Measurements from ENCODE around the gene ENOX1.

ENOX1 gene

GRCh38 chr13:43475140-43475539 lies 311.6 kb downstream of the ENOX1 start:
- no peak for DNase-seq

GRCh38 chr13:43473437-43473836 lies 313.3 kb downstream of the ENOX1 start:
- no peak for DNase-seq

GRCh38 chr13:43472980-43473379 lies 313.8 kb downstream of the ENOX1 start:
- DNase-seq: no peak

GRCh38 chr13:43472339-43472738 lies 314.4 kb downstream of the ENOX1 start:
- DNase-seq: no peak

- no peak for DNase-seq
Measured at GRCh38 chr13:43470610-43471009, 316.2 kb downstream of the ENOX1 start.

GRCh38 chr13:43469791-43470190 lies 317.0 kb downstream of the ENOX1 start:
- DNase-seq: no peak

- no peak for DNase-seq
Measured at GRCh38 chr13:43464578-43465264, 322.1 kb downstream of the ENOX1 start.

GRCh38 chr13:43448605-43449336 lies 338.0 kb downstream of the ENOX1 start:
- DNase-seq: no peak

GRCh38 chr13:43446126-43446525 lies 340.6 kb downstream of the ENOX1 start:
- DNase-seq: no peak

- no peak for DNase-seq
Measured at GRCh38 chr13:43445668-43446067, 341.1 kb downstream of the ENOX1 start.

GRCh38 chr13:43444081-43444480 lies 342.7 kb downstream of the ENOX1 start:
- DNase-seq: no peak

GRCh38 chr13:43441899-43442499 lies 344.8 kb downstream of the ENOX1 start:
- no peak for DNase-seq

- no peak for DNase-seq
Measured at GRCh38 chr13:43441464-43441863, 345.3 kb downstream of the ENOX1 start.

- no peak for DNase-seq
Measured at GRCh38 chr13:43434191-43434590, 352.6 kb downstream of the ENOX1 start.

GRCh38 chr13:43433691-43434141 lies 353.1 kb downstream of the ENOX1 start:
- DNase-seq: no peak

GRCh38 chr13:43432958-43433357 lies 353.8 kb downstream of the ENOX1 start:
- DNase-seq: no peak

GRCh38 chr13:43431841-43432240 lies 354.9 kb downstream of the ENOX1 start:
- DNase-seq: no peak

- no peak for DNase-seq
Measured at GRCh38 chr13:43431290-43431716, 355.5 kb downstream of the ENOX1 start.

- no peak for DNase-seq
Measured at GRCh38 chr13:43428545-43429296, 358.1 kb downstream of the ENOX1 start.

GRCh38 chr13:43426355-43426754 lies 360.4 kb downstream of the ENOX1 start:
- DNase-seq: no peak

GRCh38 chr13:43425234-43425633 lies 361.5 kb downstream of the ENOX1 start:
- DNase-seq: no peak

- no peak for DNase-seq
Measured at GRCh38 chr13:43424412-43424811, 362.4 kb downstream of the ENOX1 start.

GRCh38 chr13:43422116-43422515 lies 364.7 kb downstream of the ENOX1 start:
- DNase-seq: no peak
